SK-N-SH (cell line): ENCODE data around the gene PHC3. TPM values are rescaled to one million over a fixed set of nuclear protein-coding genes. Genes with fewer than 3 reads are reported as not detected.

ENCODE experiments used
- CTCF ChIA-PET: fragments of 300-600, 350-600 bp; formaldehyde crosslinking; extraction: SDS; loops from one replicate; lab custom pipeline; 2021; lab: Yijun Ruan, JAX
- POLR2A ChIA-PET: fragments of 350-600 bp; sonication (Branson Sonifier 250); formaldehyde crosslinking; extraction: SDS; loops from one replicate; lab custom pipeline; 2020; ENCODE audit warnings: antibody characterized with exemption, inconsistent platforms; lab: Yijun Ruan, JAX
- DNase-seq: peaks from one replicate; pipeline ENCODE4 v3.0.0; 2012
- H2AFZ ChIP-seq: fragments of 200-600 bp; sonication (generic); 2 replicates; pipeline ENCODE4 v1.8.1; 2016; ENCODE audit warnings: antibody characterized with exemption, mild to moderate bottlenecking, low read depth
- H3F3A ChIP-seq: fragments of 200-600 bp; sonication (generic); replicated peaks from 2 replicates; pipeline ENCODE3; 2016; ENCODE audit warnings: antibody characterized with exemption, mild to moderate bottlenecking; ENCODE audit not compliant: insufficient read depth
- H3K27ac ChIP-seq, 2 experiments: fragments of 200-500 bp in 1 of 2; fragments of 200-600 bp in 1 of 2; sonication (Bioruptor generic) in 1 of 2; sonication (generic), shearing (Covaris generic) in 1 of 2; 2 replicates each; pipeline versions ENCODE4 v1.5.1 to v1.6.1; 2014 to 2016; ENCODE audit warnings: low read depth in 2 of 2, inconsistent platforms in 1 of 2, low read length in 1 of 2, mild to moderate bottlenecking in 1 of 2, mixed read lengths in 1 of 2
- H3K27me3 ChIP-seq: fragments of 200-600 bp; sonication (generic), shearing (Covaris generic); 2 replicates; pipeline ENCODE4 v1.6.1; 2016; ENCODE audit warnings: mixed run types; ENCODE audit not compliant: insufficient read depth
- H3K36me3 ChIP-seq, 2 experiments: fragments of 200-500 bp in 1 of 2; fragments of 200-600 bp in 1 of 2; sonication (Bioruptor generic) in 1 of 2; sonication (generic) in 1 of 2; replicated peaks in 1 of 2; 2 replicates each; pipeline versions ENCODE3 to v1.5.1; 2014 to 2016; ENCODE audit warnings: low read length in 1 of 2, mild to moderate bottlenecking in 1 of 2; ENCODE audit not compliant: insufficient read depth in 2 of 2, control insufficient read depth in 1 of 2
- H3K4me1 ChIP-seq, 2 experiments: fragments of 200-500 bp in 1 of 2; fragments of 200-600 bp in 1 of 2; sonication (Bioruptor generic) in 1 of 2; sonication (generic), shearing (Covaris generic) in 1 of 2; 2 replicates each; pipeline versions ENCODE4 v1.5.1 to v1.6.1; 2014 to 2016; ENCODE audit warnings: low read depth in 1 of 2, low read length in 1 of 2, mixed run types in 1 of 2; ENCODE audit not compliant: insufficient read depth in 2 of 2, control insufficient read depth in 1 of 2
- H3K4me2 ChIP-seq: fragments of 200-600 bp; sonication (generic), shearing (Covaris generic); 2 replicates; pipeline ENCODE4 v1.6.1; 2017; ENCODE audit warnings: mixed run types
- H3K4me3 ChIP-seq, 2 experiments: fragments of 200-500 bp in 1 of 2; fragments of 200-600 bp in 1 of 2; sonication (Bioruptor generic) in 1 of 2; sonication (generic), shearing (Covaris generic) in 1 of 2; 2 replicates each; pipeline versions ENCODE4 v1.5.1 to v1.8.1; 2014 to 2016; ENCODE audit warnings: low read depth in 2 of 2, inconsistent platforms in 1 of 2, low read length in 1 of 2, mild to moderate bottlenecking in 1 of 2, mixed read lengths in 1 of 2, moderate library complexity in 1 of 2
- H3K79me2 ChIP-seq: fragments of 200-600 bp; sonication (generic); 2 replicates; pipeline ENCODE4 v1.8.1; 2017; ENCODE audit warnings: mild to moderate bottlenecking; ENCODE audit not compliant: insufficient read depth
- H3K9ac ChIP-seq: fragments of 200-600 bp; sonication (generic); 2 replicates; pipeline ENCODE4 v1.6.1; 2017; ENCODE audit warnings: mixed run types
- H3K9me2 ChIP-seq: fragments of 200-600 bp; sonication (generic); 2 replicates; pipeline ENCODE4 v1.6.1; 2017; ENCODE audit warnings: mixed run types
- H3K9me3 ChIP-seq: fragments of 200-600 bp; sonication (generic); 2 replicates; pipeline ENCODE4 v1.6.1; 2017; ENCODE audit warnings: mixed run types, mild to moderate bottlenecking, moderate library complexity
- H4K20me1 ChIP-seq: fragments of 200-600 bp; sonication (generic); 2 replicates; pipeline ENCODE4 v1.6.1; 2017; ENCODE audit warnings: mild to moderate bottlenecking, mixed run types; ENCODE audit not compliant: insufficient read depth
- EZH2phosphoT487 ChIP-seq: fragments of 200-600 bp; sonication (generic); IDR thresholded peaks from 2 replicates; pipeline ENCODE4 v1.6.1; 2017; ENCODE audit warnings: low read depth, mixed run types, mild to moderate bottlenecking, antibody characterized with exemption, moderate library complexity, borderline replicate concordance
- FOXJ3 ChIP-seq: sonication (generic); formaldehyde crosslinking; IDR thresholded peaks from 2 replicates; pipeline ENCODE4 v1.5.1; 2020; ENCODE audit warnings: mild to moderate bottlenecking, missing genetic modification reagents
- GATA2 ChIP-seq: sonication (generic); formaldehyde crosslinking; IDR thresholded peaks from 2 replicates; pipeline ENCODE4 v1.5.0; 2020; ENCODE audit warnings: mild to moderate bottlenecking, missing genetic modification reagents
- MEF2A ChIP-seq: IDR thresholded peaks from 2 replicates; pipeline ENCODE4 v1.4.0; 2012; ENCODE audit warnings: low read depth, borderline replicate concordance
- RAD21 ChIP-seq: IDR thresholded peaks from 2 replicates; pipeline ENCODE4 v1.6.1; 2012; ENCODE audit warnings: mild to moderate bottlenecking, low read length
- RCOR1 ChIP-seq: fragments of 150-350 bp; IDR thresholded peaks from 2 replicates; pipeline ENCODE4 v1.6.1; 2017; ENCODE audit warnings: antibody characterized with exemption, low read length
- SIN3A ChIP-seq: IDR thresholded peaks from 2 replicates; pipeline ENCODE4 v1.6.1; 2012; ENCODE audit warnings: low read depth, mild to moderate bottlenecking, low read length, moderate library complexity, borderline replicate concordance
- SMC3 ChIP-seq: IDR thresholded peaks from 2 replicates; pipeline ENCODE4 v1.6.1; 2012; ENCODE audit warnings: low read depth, low read length, improper control_type of control experiment
- YY1 ChIP-seq: IDR thresholded peaks from 2 replicates; pipeline ENCODE4 v1.4.0; 2012; ENCODE audit warnings: low read depth, mild to moderate bottlenecking
- WGBS: methylation state at CpG from one replicate; pipeline ENCODE4 v1.1.6; 2017; ENCODE audit warnings: low lambda C conversion rate; 5-methylcytosine and 5-hydroxymethylcytosine counted together
- polyA plus RNA-seq, 3 experiments: library from polyadenylated mRNA; depleted of rRNA; stranded (reverse); fragments of >200 nt; gene quantifications; 2 replicates each; pipeline ENCODE4 v1.2.3, GENCODE V29; 2012
- TF ChIP-seq, protein P1 (sequence below): fragments of 150-350 bp; IDR thresholded peaks from 2 replicates; pipeline ENCODE4 v1.6.1; 2017; ENCODE audit warnings: antibody characterized with exemption, low read length, low read depth, borderline replicate concordance
- TF ChIP-seq, protein P2 (sequence below): fragments of 150-350 bp; IDR thresholded peaks from 2 replicates; pipeline ENCODE4 v1.6.1; 2016; ENCODE audit warnings: mild to moderate bottlenecking, low read depth, low read length
- TF ChIP-seq, protein P3 (sequence below): fragments of 200-600 bp; sonication (generic); IDR thresholded peaks from 2 replicates; pipeline ENCODE4 v1.6.1; 2017; ENCODE audit warnings: antibody characterized with exemption, mild to moderate bottlenecking, moderate library complexity

Gene PHC3
- polyA plus RNA-seq, 1 of the 3 experiments (the other 2 are of a cell fraction): 9.2 TPM

DNA sequence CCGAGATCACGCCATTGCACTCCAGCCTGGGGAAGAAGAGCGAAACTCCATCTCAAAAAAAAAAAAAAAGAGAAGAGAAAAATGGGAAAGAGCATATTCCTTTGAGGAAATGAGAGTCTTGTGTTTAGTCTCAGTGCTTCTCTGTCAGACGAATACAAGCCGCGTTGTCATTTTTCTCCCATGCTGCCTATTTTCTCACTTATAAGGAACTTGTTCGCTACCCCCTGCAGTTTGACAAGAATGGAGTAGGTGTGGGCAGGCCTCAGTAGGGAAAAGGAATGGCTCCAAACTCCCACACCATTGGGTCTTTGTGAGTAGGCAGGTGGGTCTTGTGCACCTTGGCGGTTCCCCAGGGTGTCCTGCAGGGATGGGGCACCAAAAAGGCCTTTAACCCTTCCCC, 137.3 kb downstream of the PHC3 start:
- CTCF ChIA-PET: interaction anchor here (0.9 kb wide), 1 partner anchor 14 kb away, joined by 3 read pairs; no protein-coding TSS in a partner anchor
- no peak overlapping the region for H3K27ac ChIP-seq
- TF ChIP-seq EZH2phosphoT487 (no peak), MEF2A (no peak), SIN3A (no peak), FOXJ3 (no peak)
- TF ChIP-seq, protein P1, sequence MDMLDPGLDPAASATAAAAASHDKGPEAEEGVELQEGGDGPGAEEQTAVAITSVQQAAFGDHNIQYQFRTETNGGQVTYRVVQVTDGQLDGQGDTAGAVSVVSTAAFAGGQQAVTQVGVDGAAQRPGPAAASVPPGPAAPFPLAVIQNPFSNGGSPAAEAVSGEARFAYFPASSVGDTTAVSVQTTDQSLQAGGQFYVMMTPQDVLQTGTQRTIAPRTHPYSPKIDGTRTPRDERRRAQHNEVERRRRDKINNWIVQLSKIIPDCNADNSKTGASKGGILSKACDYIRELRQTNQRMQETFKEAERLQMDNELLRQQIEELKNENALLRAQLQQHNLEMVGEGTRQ: no peak
- TF ChIP-seq, protein P2, sequence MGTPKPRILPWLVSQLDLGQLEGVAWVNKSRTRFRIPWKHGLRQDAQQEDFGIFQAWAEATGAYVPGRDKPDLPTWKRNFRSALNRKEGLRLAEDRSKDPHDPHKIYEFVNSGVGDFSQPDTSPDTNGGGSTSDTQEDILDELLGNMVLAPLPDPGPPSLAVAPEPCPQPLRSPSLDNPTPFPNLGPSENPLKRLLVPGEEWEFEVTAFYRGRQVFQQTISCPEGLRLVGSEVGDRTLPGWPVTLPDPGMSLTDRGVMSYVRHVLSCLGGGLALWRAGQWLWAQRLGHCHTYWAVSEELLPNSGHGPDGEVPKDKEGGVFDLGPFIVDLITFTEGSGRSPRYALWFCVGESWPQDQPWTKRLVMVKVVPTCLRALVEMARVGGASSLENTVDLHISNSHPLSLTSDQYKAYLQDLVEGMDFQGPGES: no peak
- H3K79me2 ChIP-seq: no peaks in the 10 kb centered on the region
- H4K20me1 ChIP-seq: no peaks in the 10 kb centered on the region
- WGBS: 87% methylated on average over 7 of the region's 8 CpGs
- no peak overlapping the region for H3K4me3 ChIP-seq
- no peak overlapping the region for H2AFZ ChIP-seq
- H3K27me3 ChIP-seq: peaks cover 9% of the 10 kb centered on the region
- peaks cover 0 to 8% of the 10 kb centered on the region in 2 experiments; a peak in 1 of 4 replicates for H3K4me1 ChIP-seq
- peaks cover 11% of the 10 kb centered on the region for H3F3A ChIP-seq
- H3K4me2 ChIP-seq: no peak overlapping the region
- H3K36me3 ChIP-seq: no peaks in the 10 kb centered on the region
- H3K9me3 ChIP-seq: no peaks in the 10 kb centered on the region
- POLR2A ChIA-PET: no interaction called here
- H3K9me2 ChIP-seq: no peaks in the 10 kb centered on the region
- no peak overlapping the region for H3K9ac ChIP-seq
- DNase-seq: no peak

DNA sequence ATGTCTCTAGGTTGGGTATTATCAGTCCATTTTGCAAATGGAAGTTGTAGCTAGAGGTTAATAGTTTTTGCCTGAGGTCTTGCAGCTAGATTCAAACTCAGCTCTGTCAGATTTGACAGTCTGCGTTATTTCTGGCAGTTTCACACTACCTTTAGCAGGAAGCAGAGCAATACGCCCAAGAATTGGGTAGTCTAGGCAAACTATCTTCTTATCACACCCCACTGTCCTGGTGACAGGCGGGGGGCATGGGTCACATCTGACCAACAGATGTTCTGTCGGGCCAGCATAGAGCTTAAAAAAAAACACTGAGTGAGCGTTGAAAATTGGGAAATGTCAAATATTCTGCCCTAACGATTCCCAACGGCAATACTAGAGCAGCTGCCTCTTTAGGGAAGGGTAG, 138.0 kb downstream of the PHC3 start:
- Histone ChIP-seq H3K9ac (no peak overlapping the region), H3K79me2 (no peaks in the 10 kb centered on the region), H3K4me1 (peaks cover 0 to 9% of the 10 kb centered on the region in 2 experiments; a peak in 1 of 4 replicates), H3F3A (peaks cover 13% of the 10 kb centered on the region), H3K4me3 (no peak overlapping the region), H3K9me2 (no peaks in the 10 kb centered on the region), H3K27ac (no peak overlapping the region), H3K27me3 (peaks cover 17% of the 10 kb centered on the region), H3K36me3 (no peaks in the 10 kb centered on the region), H3K4me2 (no peak overlapping the region), H3K9me3 (no peaks in the 10 kb centered on the region), H2AFZ (no peak overlapping the region), H4K20me1 (no peaks in the 10 kb centered on the region)
- ChIA-PET POLR2A (no interaction called here), CTCF (interaction anchor here (0.9 to 1.1 kb wide), 2 partner anchors 11 to 15 kb away, joined by 3 read pairs; no protein-coding TSS in a partner anchor)
- 37% methylated on average over 7 of the region's 7 CpGs for WGBS
- TF ChIP-seq SMC3: no peak
- peak; percentile 74 for TF ChIP-seq GATA2 (CRISPR knock-in tag)
- no peak for TF ChIP-seq RAD21
- TF ChIP-seq, protein P3, sequence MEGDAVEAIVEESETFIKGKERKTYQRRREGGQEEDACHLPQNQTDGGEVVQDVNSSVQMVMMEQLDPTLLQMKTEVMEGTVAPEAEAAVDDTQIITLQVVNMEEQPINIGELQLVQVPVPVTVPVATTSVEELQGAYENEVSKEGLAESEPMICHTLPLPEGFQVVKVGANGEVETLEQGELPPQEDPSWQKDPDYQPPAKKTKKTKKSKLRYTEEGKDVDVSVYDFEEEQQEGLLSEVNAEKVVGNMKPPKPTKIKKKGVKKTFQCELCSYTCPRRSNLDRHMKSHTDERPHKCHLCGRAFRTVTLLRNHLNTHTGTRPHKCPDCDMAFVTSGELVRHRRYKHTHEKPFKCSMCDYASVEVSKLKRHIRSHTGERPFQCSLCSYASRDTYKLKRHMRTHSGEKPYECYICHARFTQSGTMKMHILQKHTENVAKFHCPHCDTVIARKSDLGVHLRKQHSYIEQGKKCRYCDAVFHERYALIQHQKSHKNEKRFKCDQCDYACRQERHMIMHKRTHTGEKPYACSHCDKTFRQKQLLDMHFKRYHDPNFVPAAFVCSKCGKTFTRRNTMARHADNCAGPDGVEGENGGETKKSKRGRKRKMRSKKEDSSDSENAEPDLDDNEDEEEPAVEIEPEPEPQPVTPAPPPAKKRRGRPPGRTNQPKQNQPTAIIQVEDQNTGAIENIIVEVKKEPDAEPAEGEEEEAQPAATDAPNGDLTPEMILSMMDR: no peak
- no peak for TF ChIP-seq YY1
- TF ChIP-seq RCOR1: peak; percentile 75; the same call in 1 of the 2 replicates
- peak; percentile 66 for DNase-seq
